Smooth muscle cell (in vitro differentiated cells): Measurements from ENCODE around the gene SFXN4. TPM values are rescaled to one million over a fixed set of nuclear protein-coding genes. Genes with fewer than 3 reads are reported as not detected.

Experiments used
- DNase-seq: peaks from one replicate; lab custom pipeline; 2025; ENCODE audit not compliant: unreplicated experiment; lab: John Stamatoyannopoulos, UW
- H2AFZ ChIP-seq: fragments of 200-600 bp; sonication (generic); 2 replicates; pipeline ENCODE4 v1.6.0; 2016; ENCODE audit warnings: antibody characterized with exemption, low read depth, mild to moderate bottlenecking
- H3F3A ChIP-seq: fragments of 200-600 bp; sonication (generic); 2 replicates; pipeline ENCODE4 v1.6.0; 2017; ENCODE audit warnings: antibody characterized with exemption, low read depth
- H3K27ac ChIP-seq: fragments of 200-600 bp; sonication (generic); 2 replicates; pipeline ENCODE4 v1.5.1; 2016; ENCODE audit warnings: low read depth, mild to moderate bottlenecking
- H3K27me3 ChIP-seq: fragments of 200-600 bp; sonication (generic); 2 replicates; pipeline ENCODE4 v1.6.1; 2016; ENCODE audit warnings: low read depth, mild to moderate bottlenecking
- H3K36me3 ChIP-seq: fragments of 200-600 bp; sonication (generic); 2 replicates; pipeline ENCODE4 v1.5.1; 2016; ENCODE audit warnings: low read depth
- H3K4me1 ChIP-seq: fragments of 200-600 bp; sonication (generic); 2 replicates; pipeline ENCODE4 v1.5.1; 2016; ENCODE audit warnings: low read depth
- H3K4me2 ChIP-seq: fragments of 200-600 bp; sonication (generic); 2 replicates; pipeline ENCODE4 v1.6.0; 2016; ENCODE audit warnings: mild to moderate bottlenecking
- H3K4me3 ChIP-seq: fragments of 200-600 bp; sonication (generic); 2 replicates; pipeline ENCODE4 v1.5.1; 2016; ENCODE audit warnings: mild to moderate bottlenecking
- H3K79me2 ChIP-seq: fragments of 200-600 bp; sonication (generic); 2 replicates; pipeline ENCODE4 v1.6.0; 2016; ENCODE audit warnings: low read depth, mild to moderate bottlenecking
- H3K9ac ChIP-seq: fragments of 200-600 bp; sonication (generic); 2 replicates; pipeline ENCODE4 v1.6.0; 2016; ENCODE audit warnings: low read depth
- H3K9me3 ChIP-seq: fragments of 200-600 bp; sonication (generic); replicated peaks from 2 replicates; pipeline ENCODE4 v1.5.1; 2016; ENCODE audit warnings: low read depth
- H4K20me1 ChIP-seq: fragments of 200-600 bp; sonication (generic); 2 replicates; pipeline ENCODE4 v1.6.0; 2016; ENCODE audit warnings: low read depth
- WGBS: methylation state at CpG from one replicate; pipeline ENCODE4 v1.1.7; 2016; ENCODE audit warnings: low lambda C conversion rate; 5-methylcytosine and 5-hydroxymethylcytosine counted together
- polyA plus RNA-seq: library from polyadenylated mRNA; unstranded; fragments of >200 nt; fragmentation: Nextera tagmentation; extraction: Ambion mirVana; gene quantifications from 2 replicates; pipeline ENCODE4 v1.2.1, GENCODE V29; 2016
- total RNA-seq: library from RNA; depleted of rRNA; stranded (reverse); fragments of >200 nt; gene quantifications from 2 replicates; pipeline ENCODE4 v1.2.3, GENCODE V29; 2014
- TF ChIP-seq, protein P1 (sequence below): fragments of 200-600 bp; sonication (generic); IDR thresholded peaks from 2 replicates; pipeline ENCODE4 v1.5.1; 2017; ENCODE audit warnings: borderline replicate concordance, mild to moderate bottlenecking, antibody characterized with exemption; ENCODE audit not compliant: insufficient read depth, poor library complexity, severe bottlenecking

The SFXN4 gene
- total and polyA plus RNA-seq, 2 experiments from 2014 or later, result 12.2 to 16.2 TPM

DNA sequence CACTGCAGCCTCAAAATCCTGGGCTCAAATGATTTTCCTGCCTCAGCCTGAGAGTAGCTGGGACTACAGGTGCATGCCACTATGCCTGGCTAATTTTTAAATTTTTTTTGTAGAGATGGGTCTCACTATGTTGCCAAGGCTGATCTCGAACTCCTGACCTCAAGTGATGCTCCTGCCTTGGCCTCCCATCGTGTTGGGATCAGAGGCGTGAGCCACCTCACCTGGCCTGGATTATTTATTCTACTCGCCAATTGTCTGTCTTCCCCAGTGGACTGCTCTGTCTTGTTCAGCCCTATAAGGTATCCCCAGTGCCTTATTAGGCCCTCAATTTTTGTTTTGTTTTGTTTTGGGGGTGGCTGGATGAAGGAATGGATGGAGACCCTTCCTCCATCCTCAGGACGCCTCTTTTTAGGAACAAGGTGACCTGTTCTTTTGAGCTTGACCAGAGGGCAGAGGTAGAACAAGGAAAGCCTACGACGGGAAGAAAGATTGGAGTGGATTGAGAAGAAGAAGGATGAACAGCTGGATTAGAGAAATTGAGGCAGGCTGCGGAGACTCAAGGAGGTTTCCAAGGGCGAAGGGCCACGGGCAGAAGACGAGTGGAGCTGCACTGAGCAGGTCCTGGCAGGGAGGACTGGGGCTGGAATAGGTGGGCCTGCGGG lies 62.1 kb downstream of the SFXN4 start:
- Histone ChIP-seq H3K36me3 (no peaks in the 10 kb centered on the region), H3K4me1 (peaks cover 9% of the 10 kb centered on the region), H3K9ac (no peak overlapping the region), H4K20me1 (peaks cover 14% of the 10 kb centered on the region), H2AFZ (no peak overlapping the region), H3K27me3 (no peaks in the 10 kb centered on the region), H3F3A (peaks cover 5% of the 10 kb centered on the region), H3K79me2 (peaks cover 24% of the 10 kb centered on the region), H3K27ac (no peak overlapping the region), H3K9me3 (no peaks in the 10 kb centered on the region), H3K4me2 (no peak overlapping the region), H3K4me3 (no peak overlapping the region)
- no peak for DNase-seq
- WGBS, result 71% methylated on average over 9 of the region's 12 CpGs
- TF ChIP-seq, protein P1, sequence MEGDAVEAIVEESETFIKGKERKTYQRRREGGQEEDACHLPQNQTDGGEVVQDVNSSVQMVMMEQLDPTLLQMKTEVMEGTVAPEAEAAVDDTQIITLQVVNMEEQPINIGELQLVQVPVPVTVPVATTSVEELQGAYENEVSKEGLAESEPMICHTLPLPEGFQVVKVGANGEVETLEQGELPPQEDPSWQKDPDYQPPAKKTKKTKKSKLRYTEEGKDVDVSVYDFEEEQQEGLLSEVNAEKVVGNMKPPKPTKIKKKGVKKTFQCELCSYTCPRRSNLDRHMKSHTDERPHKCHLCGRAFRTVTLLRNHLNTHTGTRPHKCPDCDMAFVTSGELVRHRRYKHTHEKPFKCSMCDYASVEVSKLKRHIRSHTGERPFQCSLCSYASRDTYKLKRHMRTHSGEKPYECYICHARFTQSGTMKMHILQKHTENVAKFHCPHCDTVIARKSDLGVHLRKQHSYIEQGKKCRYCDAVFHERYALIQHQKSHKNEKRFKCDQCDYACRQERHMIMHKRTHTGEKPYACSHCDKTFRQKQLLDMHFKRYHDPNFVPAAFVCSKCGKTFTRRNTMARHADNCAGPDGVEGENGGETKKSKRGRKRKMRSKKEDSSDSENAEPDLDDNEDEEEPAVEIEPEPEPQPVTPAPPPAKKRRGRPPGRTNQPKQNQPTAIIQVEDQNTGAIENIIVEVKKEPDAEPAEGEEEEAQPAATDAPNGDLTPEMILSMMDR, result no peak

DNA sequence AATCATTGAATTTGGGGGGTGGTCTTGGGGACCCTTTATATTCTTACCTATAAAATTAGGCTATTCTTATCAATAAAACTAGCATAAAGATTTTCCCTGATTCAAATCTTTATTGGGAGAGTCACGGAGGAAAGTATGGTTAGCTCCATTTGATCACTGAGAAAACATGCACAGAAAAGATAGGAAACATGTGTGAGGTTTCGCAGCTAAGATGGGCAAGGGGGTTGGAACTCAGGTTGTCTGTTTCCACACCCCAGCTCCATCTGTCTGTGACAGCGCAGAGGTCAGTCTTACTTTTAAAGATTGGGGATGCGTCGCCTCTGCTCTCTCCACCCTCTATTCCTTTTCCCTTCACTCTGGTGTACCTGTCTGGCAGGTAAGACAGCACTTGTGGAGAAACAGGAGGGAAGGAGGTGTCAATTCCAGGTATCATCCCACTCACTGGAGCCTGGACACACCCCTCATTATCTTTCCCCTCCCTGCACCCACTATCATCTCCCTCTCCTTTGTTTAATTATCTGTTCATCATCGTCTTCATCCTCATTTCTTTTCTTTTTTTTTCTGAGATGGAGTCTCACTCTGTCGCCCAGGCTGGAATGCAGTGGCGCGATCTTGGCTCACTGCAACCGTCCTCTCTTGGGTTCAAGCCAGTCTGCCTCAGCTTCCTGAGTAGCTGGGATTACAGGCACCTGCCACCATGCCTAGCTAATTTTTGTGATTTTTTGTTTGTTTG lies 64.0 kb downstream of the SFXN4 start:
- H3K9me3 ChIP-seq, result no peaks in the 10 kb centered on the region
- peaks cover 5% of the 10 kb centered on the region for H3F3A ChIP-seq
- no peaks in the 10 kb centered on the region for H3K27me3 ChIP-seq
- no peaks in the 10 kb centered on the region for H3K36me3 ChIP-seq
- H3K4me1 ChIP-seq, result peaks cover 9% of the 10 kb centered on the region
- H4K20me1 ChIP-seq, result peaks cover 14% of the 10 kb centered on the region
- TF ChIP-seq, protein P1, result no peak
- no peak overlapping the region for H3K9ac ChIP-seq
- no peak for DNase-seq
- WGBS, result 87% methylated on average over 10 of the region's 10 CpGs
- no peak overlapping the region for H3K4me2 ChIP-seq
- H3K79me2 ChIP-seq, result peaks cover 19% of the 10 kb centered on the region
- no peak overlapping the region for H2AFZ ChIP-seq
- no peak overlapping the region for H3K4me3 ChIP-seq
- no peak overlapping the region for H3K27ac ChIP-seq

DNA sequence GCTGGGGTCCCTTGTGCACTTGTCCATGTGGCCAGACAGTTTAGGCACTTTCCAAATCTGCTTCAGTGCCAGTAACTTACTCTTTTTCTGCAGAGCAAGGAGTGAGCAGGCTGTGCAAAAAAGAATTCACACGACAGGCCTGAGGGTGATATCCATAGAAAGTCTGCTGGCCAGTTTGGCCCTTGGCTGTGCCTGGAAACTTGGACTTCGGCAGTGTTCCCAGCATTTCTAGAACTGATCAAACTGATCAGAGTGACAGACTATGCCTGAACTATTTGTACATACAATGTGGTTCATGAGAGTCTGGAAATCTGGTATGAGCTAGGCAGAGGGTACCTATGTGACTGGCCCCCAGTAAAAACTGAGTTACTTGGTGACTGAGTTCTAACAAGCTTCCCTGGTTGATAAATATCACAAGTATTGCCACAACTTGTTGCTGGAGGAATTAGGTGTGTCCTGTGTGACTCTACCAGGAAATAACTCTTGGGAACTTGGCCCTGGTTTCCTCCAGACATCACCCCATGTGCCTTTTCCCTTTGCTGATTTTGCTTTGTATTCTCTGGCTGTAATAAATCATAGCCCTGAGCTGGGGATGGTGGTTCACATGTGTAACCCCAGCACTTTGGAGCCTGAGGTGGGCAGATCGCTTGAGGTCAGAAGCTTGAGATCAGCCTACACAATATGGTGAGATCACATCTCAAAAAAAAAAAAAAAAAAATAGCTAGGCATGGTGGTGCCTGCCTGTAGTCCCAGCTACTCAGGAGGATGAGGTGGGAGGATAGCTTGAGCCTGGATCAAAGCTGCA lies 64.9 kb downstream of the SFXN4 start:
- Histone ChIP-seq H4K20me1 (peaks cover 10% of the 10 kb centered on the region), H3K27ac (peak overlapping the region; percentile 24), H3F3A (peaks cover 5% of the 10 kb centered on the region), H3K4me3 (no peak overlapping the region), H3K9me3 (no peaks in the 10 kb centered on the region), H3K9ac (no peak overlapping the region), H3K4me1 (peaks cover 9% of the 10 kb centered on the region), H2AFZ (no peak overlapping the region), H3K36me3 (no peaks in the 10 kb centered on the region), H3K4me2 (no peak overlapping the region), H3K27me3 (no peaks in the 10 kb centered on the region), H3K79me2 (peaks cover 10% of the 10 kb centered on the region)
- TF ChIP-seq, protein P1, result no peak
- DNase-seq, result no peak
- 92% methylated on average over 3 of the region's 3 CpGs for WGBS
